ENCODE data around the gene NMT2.

GRCh38 chr10:15167411-15168290, 842 bp downstream of the NMT2 start:
- no peak for TF ChIP-seq POLR2A (IDR thresholded peaks at IDR 0.05)
- TF ChIP-seq CTCF (IDR thresholded peaks at IDR 0.05): peak in 5 of 6 experiments; percentile 7 to 50 (median 40)
